NCI-H1092 (cell line): ENCODE measurements around the gene CDC37.

Experiments
- DNase-seq: peaks from one replicate; lab custom pipeline; 2025; lab: John Stamatoyannopoulos, UW

Gene CDC37

GRCh38 chr19:10403137-10404021, at the start of gene CDC37:
TSS of gene CDC37 (minus strand) at chr19:10403542. CDS start at chr19:10403479, 63 bp downstream.
- peak; percentile 93 for DNase-seq

- no peak for DNase-seq
Observed at GRCh38 chr19:10450853-10451609, 47.7 kb upstream of the CDC37 start.

- no peak for DNase-seq
Observed at GRCh38 chr19:10450191-10450852, 47.0 kb upstream of the CDC37 start.

GRCh38 chr19:10449037-10449436, 45.7 kb upstream of the CDC37 start:
- no peak for DNase-seq

- no peak for DNase-seq
Observed at GRCh38 chr19:10442698-10443097, 39.4 kb upstream of the CDC37 start.

- DNase-seq, result no peak
Observed at GRCh38 chr19:10439588-10439987, 36.2 kb upstream of the CDC37 start.

GRCh38 chr19:10433131-10433536, 29.8 kb upstream of the CDC37 start:
- no peak for DNase-seq

- DNase-seq, result no peak
Observed at GRCh38 chr19:10432736-10433130, 29.4 kb upstream of the CDC37 start.

- no peak for DNase-seq
Observed at GRCh38 chr19:10431943-10432735, 28.8 kb upstream of the CDC37 start.

- no peak for DNase-seq
Observed at GRCh38 chr19:10431254-10431942, 28.1 kb upstream of the CDC37 start.

GRCh38 chr19:10430505-10431253, 27.3 kb upstream of the CDC37 start:
- DNase-seq, result no peak

- DNase-seq, result no peak
Observed at GRCh38 chr19:10428996-10429381, 25.6 kb upstream of the CDC37 start.

GRCh38 chr19:10427169-10427568, 23.8 kb upstream of the CDC37 start:
- no peak for DNase-seq

- peak; percentile 26 for DNase-seq
Observed at GRCh38 chr19:10424011-10424637, 20.8 kb upstream of the CDC37 start.

GRCh38 chr19:10422846-10423245, 19.5 kb upstream of the CDC37 start:
- no peak for DNase-seq

- no peak for DNase-seq
Observed at GRCh38 chr19:10422046-10422461, 18.7 kb upstream of the CDC37 start.

GRCh38 chr19:10421240-10422045, 18.1 kb upstream of the CDC37 start:
- DNase-seq, result no peak

- no peak for DNase-seq
Observed at GRCh38 chr19:10420444-10421239, 17.3 kb upstream of the CDC37 start, which contains the start of gene PDE4A. TSS of gene PDE4A (plus strand) at chr19:10420538. CDS start at chr19:10420765, 227 bp downstream.
